ENCODE data around the gene CLEC1B.

DNA sequence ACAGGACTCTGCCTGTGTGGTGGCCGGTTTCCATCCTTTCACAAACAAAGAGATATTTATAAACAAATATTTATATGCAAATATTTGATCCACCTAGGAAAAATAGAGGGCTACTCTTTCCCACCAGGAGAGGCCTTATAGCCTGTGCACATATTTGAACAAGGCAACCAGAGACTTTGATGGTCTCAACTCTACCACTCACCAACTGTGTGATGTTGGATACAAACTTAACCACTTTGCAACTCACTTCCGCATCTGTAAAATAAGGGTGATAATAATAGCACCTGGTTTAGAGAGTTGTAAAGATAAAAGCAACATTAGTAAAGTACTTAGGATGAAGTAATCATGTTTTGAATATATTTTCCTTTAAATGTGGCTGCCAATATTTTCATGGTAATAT, 29.2 kb downstream of the CLEC1B start:
- TF ChIP-seq, protein P1, sequence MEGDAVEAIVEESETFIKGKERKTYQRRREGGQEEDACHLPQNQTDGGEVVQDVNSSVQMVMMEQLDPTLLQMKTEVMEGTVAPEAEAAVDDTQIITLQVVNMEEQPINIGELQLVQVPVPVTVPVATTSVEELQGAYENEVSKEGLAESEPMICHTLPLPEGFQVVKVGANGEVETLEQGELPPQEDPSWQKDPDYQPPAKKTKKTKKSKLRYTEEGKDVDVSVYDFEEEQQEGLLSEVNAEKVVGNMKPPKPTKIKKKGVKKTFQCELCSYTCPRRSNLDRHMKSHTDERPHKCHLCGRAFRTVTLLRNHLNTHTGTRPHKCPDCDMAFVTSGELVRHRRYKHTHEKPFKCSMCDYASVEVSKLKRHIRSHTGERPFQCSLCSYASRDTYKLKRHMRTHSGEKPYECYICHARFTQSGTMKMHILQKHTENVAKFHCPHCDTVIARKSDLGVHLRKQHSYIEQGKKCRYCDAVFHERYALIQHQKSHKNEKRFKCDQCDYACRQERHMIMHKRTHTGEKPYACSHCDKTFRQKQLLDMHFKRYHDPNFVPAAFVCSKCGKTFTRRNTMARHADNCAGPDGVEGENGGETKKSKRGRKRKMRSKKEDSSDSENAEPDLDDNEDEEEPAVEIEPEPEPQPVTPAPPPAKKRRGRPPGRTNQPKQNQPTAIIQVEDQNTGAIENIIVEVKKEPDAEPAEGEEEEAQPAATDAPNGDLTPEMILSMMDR (IDR thresholded peaks at IDR 0.05; ENCODE audit: poor library complexity) = no peak
- no peak for TF ChIP-seq EZH2 (IDR thresholded peaks at IDR 0.05; ENCODE audit: borderline replicate concordance)
- no peak for TF ChIP-seq EZH2phosphoT487 (IDR thresholded peaks at IDR 0.05; ENCODE audit: low read depth, severe bottlenecking, unreplicated experiment)
